ENCODE measurements around the gene RSL1D1.
A peak's percentile ranks its signal among the peaks of the same experiment; 100 is the strongest.
"Not testable (repeated sequence)": the region's sequence is repeated elsewhere in the genome, so short reads cannot be mapped to it uniquely, and the experiment has no call there.

Gene RSL1D1

GRCh38 chr16:11797166-11797956 is 54.0 kb downstream of the RSL1D1 start, which contains the start of gene ZC3H7A:
ZC3H7A (minus strand) TSS chr16:11797258; CDS start chr16:11782354, 14,904 bp downstream.
- peak; percentile 96 for DNase-seq (ENCODE audit: low spot score)

GRCh38 chr16:11796227-11797165 is 54.8 kb downstream of the RSL1D1 start:
- DNase-seq (ENCODE audit: low spot score): no peak

- no peak for DNase-seq (ENCODE audit: low spot score)
These were observed 55.5 kb downstream of the RSL1D1 start for GRCh38 chr16:11795887-11796226.

- DNase-seq (ENCODE audit: low spot score): no peak
These were observed 56.1 kb downstream of the RSL1D1 start for GRCh38 chr16:11794996-11795886.

GRCh38 chr16:11794447-11794846 is 56.9 kb downstream of the RSL1D1 start:
- DNase-seq (ENCODE audit: low spot score): no peak

- DNase-seq (ENCODE audit: low spot score): no peak
These were observed 57.5 kb downstream of the RSL1D1 start for GRCh38 chr16:11793840-11794239.

- DNase-seq (ENCODE audit: low spot score): no peak
These were observed 58.7 kb downstream of the RSL1D1 start for GRCh38 chr16:11792410-11793241.

- DNase-seq (ENCODE audit: low spot score): no peak
These were observed 60.1 kb downstream of the RSL1D1 start for GRCh38 chr16:11791144-11791828.

- DNase-seq (ENCODE audit: low spot score): no peak
These were observed 62.4 kb downstream of the RSL1D1 start for GRCh38 chr16:11788914-11789313.

- not testable (repeated sequence) for DNase-seq (ENCODE audit: low spot score)
These were observed 66.3 kb downstream of the RSL1D1 start for GRCh38 chr16:11784980-11785599.

GRCh38 chr16:11784381-11784780 is 67.0 kb downstream of the RSL1D1 start:
- DNase-seq (ENCODE audit: low spot score): not testable (repeated sequence)

GRCh38 chr16:11784038-11784369 is 67.3 kb downstream of the RSL1D1 start:
- no peak for DNase-seq (ENCODE audit: low spot score)
